NCI-H1105 (cell line): ENCODE measurements around the gene C18orf54.
A peak's percentile ranks its signal among the peaks of the same experiment; 100 is the strongest.
"Not testable (repeated sequence)": the region's sequence is repeated elsewhere in the genome, so short reads cannot be mapped to it uniquely, and the experiment has no call there.

Source experiments
- DNase-seq: peaks from one replicate; lab custom pipeline; 2025; lab: John Stamatoyannopoulos, UW

The C18orf54 gene

DNA sequence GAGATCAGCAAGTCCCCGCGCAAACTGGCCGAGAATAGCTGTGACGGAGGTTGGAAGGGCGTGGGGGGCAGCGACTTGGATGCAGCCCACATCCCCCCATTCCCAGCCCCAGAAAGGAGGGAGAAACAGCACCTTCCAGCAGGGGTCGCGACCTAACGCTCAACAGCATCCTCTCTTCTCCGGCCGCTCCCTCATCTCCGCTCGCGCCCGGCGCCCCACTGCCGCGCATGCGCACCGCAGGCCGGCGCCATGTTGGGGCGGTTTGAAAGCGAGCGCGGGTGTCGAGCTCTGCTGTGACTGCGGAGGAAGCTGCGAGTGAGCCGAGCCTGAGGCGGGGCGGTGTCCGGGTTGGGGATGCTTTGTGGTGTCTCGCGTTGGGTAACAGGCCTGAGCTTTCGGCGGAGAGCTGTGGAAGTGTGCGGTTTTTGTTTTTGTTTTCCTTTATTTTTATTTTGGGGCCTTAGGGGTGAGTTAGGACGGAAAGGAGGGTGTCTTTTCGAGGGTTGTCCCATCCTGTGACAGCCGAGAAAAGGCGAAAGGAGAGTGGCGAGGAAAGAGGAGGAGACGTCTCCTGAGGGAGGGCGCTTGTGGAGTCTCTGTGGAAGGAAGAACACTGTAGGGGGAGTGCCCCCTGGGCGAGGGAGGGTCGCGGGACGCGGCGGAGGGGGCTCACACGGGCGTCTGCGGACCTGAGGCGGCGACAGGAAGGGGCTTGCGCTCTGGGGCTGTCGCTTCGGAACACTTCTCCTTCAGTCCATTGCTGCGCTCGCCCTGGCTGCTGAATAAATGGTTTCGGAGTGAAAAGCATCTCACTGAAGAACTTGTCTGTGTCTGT is at the start of gene C18orf54, which contains the start of gene STARD6:
C18orf54 (plus strand) TSS at position 247 of the 835 bp plus-strand sequence. CDS start 2,667 bp downstream, outside the sequence.
STARD6 (minus strand) TSS at position 199 of the 835 bp plus-strand sequence. CDS start 3,285 bp downstream, outside the sequence.
- peak; percentile 93 for DNase-seq

DNA sequence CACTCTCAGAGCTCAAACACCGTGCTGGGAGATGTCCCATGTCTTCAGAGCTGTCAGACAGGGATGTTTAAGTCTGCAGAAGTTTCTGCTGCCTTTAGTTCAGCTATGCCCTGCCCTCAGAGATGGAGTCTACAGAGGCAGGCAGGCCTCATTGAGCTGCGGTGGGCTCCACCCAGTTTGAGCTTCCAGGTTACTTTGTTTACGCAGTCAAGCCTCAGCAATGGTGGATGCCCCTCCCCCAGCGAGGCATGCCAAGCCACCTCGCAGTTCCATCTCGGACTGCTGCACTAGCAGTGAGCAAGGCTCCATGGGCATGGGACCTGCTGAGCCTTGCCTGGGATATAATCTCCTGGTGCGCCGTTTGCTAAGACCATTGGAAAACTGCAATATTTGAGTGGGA is 48.1 kb upstream of the C18orf54 start:
- DNase-seq = not testable (repeated sequence)

DNA sequence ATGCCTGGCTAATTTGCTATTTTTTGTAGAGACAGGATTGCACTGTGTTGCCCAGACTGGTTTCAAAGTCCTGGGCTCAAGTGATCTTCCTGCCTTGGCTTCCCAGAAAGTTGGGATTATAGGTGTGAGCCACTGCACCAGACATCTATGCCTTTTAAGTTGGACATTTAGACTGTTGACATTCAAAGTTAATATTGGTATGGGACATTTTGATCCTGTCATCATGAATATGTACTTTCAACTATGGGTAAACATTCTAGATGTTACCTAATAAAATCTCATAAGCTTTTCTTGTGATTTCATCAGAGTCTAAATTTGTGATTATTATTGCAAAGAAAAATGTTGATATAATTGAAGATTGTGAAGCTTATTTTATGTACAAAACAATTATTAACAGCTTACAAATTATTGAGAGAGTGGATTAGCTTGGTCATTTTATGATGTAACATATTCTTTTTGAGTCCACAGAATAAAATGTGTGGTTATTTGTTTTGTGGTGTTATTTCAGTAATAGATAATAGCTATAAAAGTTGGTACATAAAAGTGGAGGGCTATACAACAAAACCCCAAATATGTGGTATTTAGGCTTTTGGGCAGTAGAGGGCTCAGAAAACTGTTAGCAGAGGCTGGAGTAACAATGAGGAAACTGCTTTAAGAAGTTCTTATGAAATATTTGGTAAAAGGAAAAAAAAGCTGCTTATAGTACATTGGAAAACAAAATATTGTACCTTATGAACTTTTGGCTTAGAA is 41.5 kb upstream of the C18orf54 start:
- no peak for DNase-seq

DNA sequence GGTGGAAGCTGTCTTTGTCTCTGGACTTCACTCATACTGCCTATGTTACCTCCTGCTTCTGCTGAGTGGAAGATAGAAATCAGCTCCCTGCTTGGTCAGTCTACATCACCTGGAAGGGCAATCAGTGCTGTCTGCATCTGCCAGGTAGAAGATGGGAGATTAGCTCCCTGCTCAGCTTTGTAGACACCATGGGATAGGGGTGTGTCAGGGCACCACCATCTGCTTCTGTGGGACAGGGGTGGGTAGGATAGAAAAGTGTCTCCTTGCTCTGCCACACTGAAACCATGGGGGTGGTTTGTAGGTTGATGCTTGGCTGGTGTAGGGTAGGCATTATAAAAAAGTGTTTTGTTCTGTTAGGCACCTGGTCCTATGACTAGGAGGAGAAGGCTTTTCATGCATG is 34.1 kb upstream of the C18orf54 start:
- DNase-seq = no peak

DNA sequence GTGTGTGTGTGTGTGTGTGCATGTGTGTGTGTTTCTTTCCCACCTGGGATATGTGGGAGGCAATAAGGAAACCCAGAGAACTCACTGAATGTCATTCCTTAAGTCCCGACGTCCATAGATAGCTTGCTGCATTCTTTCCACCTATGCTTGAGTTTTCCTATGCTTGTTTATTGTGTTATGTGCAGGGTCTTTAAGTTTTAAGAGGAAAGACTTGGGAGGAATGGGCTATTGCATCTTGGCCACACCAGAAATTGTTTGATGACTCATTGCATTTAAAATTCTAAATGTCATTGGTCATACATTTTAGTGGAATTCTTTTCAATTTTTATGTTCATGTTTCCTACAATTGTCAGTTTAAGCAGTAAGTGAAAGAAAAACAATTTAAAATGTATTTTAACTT is 33.7 kb upstream of the C18orf54 start:
- no peak for DNase-seq

DNA sequence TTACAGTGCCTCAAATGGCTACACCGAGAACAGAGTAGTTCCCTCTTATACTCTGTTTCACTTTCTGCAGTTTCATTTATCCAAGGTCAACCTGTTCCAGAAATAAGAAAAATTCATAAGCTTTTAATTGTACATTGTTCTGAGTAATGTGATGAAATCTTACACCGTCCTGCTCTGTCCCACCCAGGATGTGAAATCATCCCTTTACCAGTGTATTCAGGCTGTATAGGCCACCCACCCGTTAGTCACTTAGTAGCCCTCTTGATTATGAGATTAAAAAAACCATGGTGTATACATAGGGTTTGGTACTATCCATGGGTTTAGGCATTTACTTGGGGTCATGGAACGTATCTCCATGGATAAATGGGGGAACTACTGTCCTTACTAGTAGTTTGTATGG is 29.9 kb upstream of the C18orf54 start:
- no peak for DNase-seq

DNA sequence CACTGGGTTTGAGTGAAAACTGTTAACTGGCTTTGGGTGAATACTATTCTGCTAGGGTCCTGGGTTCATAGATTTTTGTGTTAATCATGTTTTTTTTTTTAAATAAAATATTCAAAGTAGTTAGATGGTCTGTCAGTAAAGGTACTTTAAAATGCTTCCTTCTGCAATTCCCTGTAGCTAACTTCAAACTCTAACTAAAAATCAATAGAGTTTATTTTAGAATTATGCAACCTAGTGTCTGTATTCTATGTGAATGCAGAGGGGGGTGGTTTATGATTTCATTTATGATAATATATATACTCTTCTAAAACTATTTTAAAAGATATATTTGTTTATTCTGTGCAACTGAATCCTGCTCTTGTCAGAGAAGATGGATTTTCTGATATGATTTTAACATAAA is 27.9 kb upstream of the C18orf54 start:
- no peak for DNase-seq

DNA sequence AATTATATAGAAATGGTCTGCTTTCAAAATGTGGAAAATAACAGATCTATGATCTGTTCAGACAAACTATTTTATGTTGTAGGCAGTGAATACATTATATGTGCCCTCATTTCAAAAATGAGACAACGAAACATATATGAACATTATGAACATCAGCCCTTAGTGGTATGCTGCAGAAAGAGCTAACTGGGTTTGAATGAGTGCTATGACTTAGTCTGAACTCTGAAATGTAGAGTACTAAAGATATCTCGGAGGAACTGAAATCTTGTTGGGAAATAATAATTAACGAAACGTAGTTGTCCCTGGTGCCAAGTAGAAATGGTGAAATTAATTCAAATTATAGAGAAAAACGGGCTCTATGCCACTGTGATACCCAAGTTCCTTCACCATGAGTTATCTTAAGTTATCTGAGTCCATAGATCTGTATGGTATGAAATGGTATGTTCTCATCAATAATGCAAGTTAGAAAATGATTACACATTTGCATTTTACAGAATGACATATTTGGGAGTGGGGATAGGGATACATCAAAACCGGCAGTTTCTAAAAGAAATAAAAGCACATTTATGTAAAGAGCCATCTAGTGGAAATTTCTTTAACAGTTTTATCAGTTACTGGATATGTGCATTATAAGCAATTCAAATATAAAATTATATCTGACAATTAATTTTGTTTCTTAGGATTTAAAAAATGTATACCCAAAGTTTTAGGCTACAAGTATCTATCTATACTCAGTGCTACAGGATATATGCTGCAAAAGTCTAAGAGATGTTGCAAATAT is 26.7 kb upstream of the C18orf54 start:
- no peak for DNase-seq

DNA sequence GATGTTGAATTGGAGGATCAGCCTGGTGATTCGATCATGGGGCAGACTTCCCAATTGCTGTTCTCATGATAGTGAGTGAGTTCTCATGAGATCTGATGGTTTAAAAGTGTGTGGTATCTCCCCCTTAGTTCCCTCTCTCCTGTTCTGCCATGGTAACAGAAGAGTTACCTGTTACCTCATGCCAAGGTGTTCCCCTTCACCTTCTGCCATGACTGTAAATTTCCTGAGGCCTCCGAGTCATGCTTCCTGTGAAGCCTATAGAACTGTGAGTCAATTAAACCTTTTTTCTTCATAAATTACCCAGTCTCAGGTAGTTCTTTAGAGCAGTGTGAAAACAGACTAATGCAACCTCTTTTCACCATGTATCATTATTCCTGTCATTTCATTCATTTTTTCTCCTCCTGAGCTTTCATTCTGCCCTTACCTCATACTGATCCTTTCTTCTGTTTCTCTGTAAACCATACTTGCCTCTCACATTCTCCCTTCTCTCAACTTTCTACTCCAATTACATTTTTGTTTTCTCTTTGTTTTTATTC is 22.0 kb upstream of the C18orf54 start:
- DNase-seq = no peak

DNA sequence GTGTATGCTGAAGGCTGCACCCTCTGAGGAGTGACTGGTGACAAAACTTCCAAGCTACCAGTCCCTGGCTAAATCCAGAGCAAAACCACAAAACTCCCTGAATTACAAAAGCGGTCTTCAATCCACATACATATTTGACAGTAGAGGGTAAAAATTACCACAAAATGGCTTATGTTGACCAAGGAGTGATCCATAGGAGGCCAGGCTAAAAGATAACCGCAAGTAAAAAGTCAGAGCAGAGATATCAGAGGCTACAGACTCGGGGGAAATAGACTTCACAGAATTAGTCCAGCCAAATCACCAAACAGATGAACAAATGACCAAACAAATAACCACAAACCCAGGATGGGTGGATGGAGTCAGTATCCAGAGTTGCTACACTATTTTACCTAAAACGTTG is 19.5 kb upstream of the C18orf54 start:
- DNase-seq = no peak

DNA sequence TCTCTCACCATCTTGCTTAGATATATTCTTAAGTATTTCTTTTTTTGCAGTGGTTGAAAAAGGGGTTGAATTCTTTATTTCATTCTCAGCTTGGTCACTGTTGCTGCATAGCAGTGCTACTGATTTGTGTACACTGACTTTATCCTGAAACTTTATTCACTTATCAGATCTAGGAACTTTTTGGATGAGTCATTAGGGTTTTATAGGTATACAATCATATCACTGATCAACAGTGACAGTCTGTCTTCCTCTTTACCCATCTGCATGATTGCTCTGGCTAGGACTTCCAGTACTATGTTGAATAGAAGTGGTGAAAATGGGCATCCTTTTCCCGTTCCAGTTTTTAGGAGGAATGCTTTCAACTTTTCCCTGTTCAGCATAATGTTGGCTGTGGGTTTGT is 6.5 kb upstream of the C18orf54 start:
- no peak for DNase-seq

DNA sequence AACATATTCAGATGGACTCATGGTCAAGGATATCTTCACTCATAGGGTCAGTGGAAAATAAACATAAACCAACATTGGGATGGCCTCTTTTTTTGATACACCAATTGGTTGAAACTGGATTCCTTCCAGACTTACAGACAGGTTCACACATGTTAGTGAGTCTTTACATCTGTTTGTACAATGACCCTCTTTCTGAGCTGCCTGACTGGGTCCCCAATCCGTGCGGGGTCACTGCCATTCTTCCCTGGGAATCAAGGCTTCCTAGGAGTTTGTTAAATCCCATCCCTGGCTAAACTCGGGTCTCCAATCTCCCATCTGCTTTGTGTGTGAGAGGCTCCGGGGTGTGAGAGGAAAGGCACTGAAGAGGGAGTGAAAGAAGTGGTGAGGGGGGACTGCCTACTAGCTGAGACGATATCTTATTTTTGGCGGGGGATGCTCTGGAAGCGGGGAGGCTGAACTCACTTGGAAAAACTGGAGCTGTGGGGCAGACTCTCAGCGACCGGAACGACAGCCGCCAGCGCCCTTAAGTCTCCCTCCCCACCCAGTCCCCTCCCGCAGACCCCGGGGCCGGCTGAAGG is 535 bp upstream of the C18orf54 start:
- no peak for DNase-seq

DNA sequence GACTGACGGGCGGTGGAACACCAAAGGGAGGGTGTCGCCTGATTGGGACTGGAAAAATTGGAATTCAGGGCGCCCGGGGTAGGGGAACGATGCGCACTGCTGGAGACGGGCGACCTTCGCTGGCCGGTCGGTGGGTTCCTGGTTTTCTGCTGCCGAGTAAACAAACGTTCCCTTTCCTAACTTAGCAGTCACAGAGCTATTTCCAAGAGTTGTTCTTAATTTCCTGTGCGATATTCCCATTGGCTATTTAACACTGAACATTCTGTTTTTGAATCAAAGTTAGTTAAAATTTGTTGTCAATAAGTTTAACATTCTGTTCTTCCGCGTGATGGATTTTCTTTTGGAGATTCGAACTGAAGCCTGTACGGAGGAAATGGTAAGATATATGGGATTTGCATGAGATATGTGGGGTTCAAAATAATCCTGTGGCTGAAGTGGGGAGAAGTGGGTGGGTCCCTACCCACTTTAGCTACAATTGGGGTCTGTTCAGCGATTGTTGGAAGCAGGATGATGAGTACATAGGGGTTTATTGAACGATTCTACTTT is 862 bp downstream of the C18orf54 start:
- DNase-seq = no peak

DNA sequence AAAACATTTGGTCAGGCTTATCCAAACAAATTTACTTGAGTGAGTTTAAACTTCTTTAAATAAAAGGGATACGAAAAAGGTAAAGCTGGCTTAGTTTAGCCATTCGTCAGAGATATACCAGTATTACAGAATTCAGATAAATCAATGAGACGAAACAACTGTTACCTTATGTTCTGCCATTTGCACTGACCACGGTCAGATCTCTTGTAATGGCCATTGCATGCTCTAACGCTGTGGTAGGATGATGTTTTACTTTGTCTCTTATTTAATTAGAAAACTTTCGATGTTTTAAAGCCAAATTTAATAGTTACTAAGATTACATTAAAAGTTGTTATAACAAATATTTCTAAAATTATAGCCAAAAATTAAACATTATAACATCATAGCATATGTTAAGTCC is 1.5 kb downstream of the C18orf54 start:
- DNase-seq = no peak

DNA sequence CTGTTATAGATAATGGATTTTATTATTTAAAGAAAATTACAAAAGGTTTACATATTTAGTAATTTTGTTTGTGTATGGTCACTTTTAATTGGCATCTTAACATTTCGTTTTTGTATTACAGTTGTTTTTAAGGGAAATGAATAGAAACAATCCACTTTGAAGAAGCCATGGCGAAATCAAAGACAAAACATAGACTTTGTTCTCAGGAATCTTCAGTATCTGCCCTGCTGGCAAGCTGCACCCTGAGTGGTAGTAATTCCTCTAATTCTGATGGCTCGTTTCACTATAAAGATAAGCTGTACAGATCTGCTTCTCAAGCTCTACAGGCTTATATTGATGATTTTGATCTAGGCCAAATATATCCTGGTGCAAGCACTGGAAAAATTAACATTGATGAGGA is 2.7 kb downstream of the C18orf54 start:
- no peak for DNase-seq

DNA sequence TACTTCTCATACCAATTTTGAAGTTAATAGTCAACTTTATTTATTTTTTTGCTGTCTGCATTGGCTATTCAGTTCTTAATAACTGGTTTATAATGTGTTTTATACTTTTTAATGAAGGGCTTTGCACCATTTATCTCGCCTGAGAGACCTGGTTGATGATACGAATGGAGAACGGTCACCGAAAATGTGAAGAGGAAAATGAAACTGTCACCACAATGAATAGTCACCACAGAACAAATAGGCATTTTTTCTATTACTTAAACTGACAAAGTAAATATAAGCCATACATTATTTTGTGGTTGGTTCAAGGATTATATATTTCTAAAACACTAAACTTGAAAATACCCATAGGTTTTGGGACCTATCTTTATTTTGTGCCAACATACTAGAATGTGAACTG is 20.4 kb downstream of the C18orf54 start:
- DNase-seq = no peak

DNA sequence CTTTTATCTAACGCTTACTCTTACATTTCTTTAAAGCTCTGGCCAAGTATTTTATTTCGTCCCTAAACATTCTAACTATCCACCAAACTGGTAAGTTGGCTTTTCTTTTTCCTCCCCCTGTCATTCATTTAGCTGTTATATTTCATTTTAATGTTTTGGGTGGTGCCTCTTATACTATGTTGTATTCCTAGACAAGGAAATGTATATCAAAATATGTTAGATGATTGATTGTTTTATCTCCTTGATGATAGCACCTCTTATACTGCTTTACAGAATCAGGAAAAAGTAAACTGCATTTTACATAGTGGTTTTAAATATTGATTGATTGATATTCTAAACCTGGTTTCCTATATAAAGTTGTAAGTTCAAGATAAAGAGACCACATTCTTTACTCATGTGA is 23.9 kb downstream of the C18orf54 start:
- DNase-seq = no peak

DNA sequence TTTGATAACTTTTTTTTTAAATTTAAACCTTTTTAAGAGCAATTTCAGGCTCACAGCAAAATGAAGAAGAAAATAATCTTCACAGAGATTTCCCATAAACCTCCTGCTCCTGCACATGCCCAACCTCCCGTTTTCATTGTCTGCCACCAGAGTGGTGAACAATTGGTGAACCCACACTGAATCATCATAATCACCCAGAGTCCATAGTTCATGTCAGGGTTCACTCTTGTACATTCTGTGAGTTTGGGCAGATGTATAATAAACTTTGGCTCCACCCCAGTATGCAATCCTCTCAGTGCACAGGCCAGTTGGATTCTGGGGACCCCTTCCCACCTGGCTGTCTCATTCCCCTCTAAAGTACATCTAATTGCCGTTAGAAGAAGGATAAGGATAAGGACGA is 24.4 kb downstream of the C18orf54 start:
- no peak for DNase-seq

DNA sequence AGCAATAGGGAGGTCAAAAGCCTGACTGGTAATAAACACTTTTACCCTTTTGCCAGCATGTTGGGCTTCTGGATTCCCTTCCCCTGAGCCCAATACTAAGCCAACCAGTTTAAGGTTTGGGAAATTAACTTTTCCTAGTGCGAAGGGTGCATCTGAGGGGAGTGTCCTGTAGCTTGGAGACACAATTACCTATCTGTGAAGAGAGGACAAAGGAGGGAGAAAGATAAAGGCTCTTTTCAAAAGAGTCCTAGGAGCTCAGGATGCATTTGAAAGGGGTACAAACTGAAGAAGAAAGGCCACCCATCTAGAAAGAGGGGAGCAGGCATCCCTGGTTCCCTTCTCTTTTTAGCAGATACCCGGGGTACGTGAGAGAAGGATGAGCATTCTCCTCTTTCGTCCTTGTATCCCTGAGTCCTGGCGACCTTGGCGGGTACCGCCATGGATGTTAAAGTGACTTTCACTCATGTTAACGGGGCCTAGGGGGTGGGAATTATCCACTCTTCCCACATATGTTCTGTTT is 25.1 kb downstream of the C18orf54 start:
- no peak for DNase-seq

DNA sequence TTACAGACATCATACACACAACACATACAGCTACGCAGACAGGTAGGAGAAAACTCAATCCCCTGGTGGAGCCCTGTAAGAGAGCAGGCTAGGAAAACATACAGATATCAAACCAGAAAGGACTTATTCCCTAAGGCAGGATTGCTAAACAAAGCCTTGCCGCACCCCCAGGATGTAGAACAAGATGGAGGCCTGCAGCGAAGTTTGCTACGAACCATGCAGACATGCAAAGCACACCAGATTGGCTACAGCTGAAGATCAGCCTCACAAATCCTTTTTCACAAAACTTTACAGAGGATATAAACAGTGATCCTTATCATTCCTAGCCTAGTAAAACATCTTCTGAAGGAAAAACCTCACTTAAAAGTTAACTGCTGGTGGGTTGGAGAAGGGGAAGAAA is 28.3 kb downstream of the C18orf54 start:
- DNase-seq = no peak

DNA sequence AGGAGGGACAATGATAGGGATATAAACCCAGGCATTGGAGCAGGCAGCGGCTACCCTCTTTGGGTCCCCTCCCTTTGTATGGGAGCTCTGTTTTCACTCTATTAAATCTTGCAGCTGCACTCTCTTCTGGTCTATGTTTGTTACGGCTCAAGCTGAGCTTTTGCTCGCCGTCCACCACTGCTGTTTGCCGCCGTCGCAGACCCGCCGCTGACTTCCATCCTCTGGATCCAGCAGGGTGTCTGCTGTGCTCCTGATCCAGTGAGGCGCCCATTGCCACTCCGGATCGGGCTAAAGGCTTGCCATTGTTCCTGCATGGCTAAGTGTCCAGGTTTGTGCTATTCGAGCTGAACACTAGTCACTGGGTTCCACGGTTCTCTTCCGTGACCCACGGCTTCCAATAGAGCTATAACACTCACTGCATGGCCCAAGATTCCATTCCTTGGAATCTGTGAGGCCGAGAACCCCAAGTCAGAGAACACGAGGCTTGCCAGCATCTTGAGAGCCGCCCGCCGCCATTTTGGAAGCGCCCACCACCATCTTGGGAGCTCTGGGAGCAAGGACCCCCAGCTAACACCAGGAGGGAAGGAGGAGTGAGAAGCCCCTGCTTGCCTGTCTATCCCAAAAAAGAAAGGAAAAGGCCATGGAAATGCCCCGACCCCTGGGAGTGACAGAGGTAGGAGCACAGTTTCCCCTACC is 29.2 kb downstream of the C18orf54 start:
- not testable (repeated sequence) for DNase-seq
